HG03039 (cell line): ENCODE data around the gene PPHLN1.
"Not testable (repeated sequence)": the region's sequence is repeated elsewhere in the genome, so short reads cannot be mapped to it uniquely, and the experiment has no call there.

ENCODE experiments used
- ATAC-seq: cut with Tn5 transposase; IDR thresholded peaks from one replicate; pipeline ENCODE4 v1.9.1; 2021; ENCODE audit warnings: mild to moderate bottlenecking, moderate library complexity; ENCODE audit not compliant: unreplicated experiment

The PPHLN1 gene

DNA sequence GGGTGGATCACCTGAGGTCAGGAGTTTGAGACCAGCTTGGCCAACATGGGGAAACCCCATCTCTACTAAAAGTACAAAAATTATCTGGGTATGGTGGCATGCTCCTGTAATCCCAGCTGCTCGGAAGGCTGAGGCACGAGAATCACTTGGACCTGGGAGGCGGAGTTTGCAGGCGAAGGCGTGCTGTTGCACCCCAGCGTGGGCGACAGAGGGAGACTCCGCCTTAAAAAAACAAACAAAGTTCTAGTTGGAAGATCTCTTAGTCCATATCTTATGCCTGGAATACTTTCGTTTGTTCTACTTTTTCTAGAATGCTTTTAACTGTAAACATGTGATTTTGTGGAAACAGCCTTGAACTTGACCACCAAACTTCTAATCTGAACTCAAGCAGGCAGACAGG lies 38.7 kb downstream of the PPHLN1 start:
- no peak for ATAC-seq

DNA sequence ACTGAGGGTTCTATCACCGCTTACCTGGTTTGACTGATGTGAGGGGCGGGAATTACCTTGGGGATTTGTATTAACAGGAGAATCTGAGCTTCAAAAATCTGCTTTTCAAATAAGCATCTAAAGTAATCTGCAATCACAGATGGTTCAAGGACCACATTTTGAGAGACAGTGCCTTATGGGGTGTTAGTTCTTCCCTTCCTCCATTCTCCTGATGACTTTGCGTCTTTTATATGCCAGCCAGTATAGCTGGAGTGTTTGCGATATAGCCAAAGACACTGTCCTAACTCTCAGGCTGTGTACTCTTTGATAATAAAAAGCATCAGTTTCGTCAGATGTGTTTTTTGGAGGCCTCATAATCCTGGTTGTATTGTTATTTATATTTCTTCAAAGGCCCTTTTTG lies 39.5 kb downstream of the PPHLN1 start:
- no peak for ATAC-seq

DNA sequence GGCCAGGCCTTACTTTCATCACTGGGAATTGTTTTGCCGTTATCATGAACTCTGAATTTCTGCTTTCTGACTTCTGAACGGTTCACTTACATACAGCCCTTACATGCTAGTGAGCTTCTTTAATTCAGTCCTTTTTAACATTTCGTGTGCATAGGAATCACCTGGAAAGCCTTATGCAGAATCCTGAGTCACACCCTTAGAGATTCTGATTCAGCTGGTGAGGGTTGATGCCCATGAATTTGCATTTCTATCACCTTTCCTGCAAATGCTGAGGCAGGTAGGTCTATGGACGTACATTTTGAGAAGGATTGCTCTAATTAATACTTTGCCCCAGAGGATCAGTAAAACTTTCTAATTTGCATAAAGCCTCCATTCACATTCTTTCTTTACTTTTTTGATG lies 44.0 kb downstream of the PPHLN1 start:
- ATAC-seq: no peak

DNA sequence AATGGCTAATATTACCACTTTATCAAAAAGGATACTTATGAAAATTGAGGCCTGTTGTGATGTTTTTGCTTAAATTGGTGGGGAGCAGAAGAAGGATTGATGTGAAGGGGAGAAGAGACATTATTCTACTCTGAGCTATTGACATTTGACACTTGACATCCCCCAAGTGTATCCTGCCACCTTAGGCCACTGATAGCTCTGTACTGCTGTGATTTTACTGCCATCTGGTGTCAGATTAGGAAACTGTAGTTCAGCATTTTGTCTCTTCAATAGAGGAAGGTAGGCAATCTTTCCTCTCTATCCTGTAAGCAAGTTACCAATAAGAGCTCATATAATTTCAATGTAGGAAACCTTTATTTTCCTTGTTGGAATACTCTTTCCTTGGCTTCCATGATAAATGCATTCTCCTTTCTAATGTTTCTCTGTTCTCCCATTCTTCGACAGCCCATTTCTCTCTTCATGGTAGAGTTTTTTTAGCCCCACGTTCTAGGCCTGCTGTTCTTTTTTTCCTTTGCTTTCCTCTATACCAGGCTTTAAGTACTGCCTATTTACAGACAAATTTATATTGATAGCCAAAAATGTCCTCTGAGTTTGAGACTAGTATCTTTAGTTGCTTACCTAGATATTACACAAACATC lies 46.3 kb downstream of the PPHLN1 start:
- ATAC-seq: peak; percentile 81

DNA sequence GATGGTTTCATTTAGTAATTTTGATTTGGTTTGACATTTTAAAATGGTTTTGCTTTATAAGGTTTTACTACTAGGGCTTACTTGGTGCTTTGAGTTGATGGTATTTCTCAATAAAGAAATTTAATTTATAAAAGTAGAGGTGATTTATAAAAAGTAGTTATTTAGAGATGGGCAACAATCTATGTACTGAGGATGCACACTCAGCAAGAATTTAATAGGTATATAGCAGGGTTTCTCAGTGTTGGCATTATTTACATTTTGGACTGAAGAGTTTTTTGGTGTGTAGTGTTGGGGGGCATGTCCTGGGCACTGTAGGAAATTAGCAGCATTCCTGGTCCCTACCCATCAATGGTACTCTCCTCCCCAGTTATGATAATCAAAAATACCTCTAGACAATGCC lies 47.7 kb downstream of the PPHLN1 start:
- ATAC-seq: no peak

DNA sequence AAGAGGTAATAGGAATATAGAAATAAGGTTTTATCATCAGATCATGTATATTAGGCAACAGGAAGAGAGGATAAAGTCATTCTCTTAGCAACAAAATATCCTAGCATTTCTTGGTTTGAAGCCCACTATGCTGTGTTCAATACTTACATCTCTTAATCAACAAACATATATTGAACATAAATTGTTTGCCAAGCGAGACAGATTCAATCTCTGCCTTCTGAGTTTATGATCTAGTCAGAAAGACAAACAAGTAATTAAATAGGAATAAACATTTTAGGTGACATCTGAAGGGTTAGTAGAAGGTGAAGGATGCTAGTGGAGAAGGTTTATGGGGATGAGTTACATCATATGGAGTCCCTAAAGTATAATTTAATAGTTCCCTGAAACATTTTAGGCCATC lies 54.8 kb downstream of the PPHLN1 start:
- no peak for ATAC-seq

DNA sequence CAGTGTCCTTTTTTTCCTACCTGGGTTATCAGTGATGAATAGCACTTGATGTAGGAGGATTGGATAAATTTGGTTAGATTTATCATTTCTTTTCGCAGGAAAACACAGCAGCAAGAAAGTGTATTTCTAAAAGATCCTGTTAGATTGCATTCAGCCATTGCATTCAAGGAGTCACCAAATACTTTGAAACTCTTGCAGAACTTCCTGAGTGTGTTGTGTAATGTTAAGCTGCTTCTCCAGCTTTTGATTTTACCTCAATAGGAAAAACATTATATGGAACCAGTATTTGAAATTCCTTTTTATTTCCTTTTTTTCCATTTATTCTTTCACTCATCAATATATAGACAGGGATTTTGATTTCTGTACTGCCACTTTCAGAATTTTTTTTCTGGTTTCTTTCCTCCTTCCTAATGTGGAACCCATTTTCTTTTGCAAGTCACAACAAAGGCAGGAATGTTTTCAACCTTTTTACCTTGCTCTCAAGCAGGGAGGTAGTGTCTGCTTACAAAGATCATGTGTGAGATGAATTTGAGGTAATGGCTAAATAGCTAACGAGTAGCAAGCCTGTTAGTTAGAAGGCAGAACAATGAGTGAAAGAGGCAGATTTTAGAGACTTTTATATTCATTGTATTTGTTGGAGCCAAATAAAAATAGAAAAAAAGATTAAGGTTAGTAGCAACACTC lies 56.2 kb downstream of the PPHLN1 start:
- ATAC-seq: no peak

DNA sequence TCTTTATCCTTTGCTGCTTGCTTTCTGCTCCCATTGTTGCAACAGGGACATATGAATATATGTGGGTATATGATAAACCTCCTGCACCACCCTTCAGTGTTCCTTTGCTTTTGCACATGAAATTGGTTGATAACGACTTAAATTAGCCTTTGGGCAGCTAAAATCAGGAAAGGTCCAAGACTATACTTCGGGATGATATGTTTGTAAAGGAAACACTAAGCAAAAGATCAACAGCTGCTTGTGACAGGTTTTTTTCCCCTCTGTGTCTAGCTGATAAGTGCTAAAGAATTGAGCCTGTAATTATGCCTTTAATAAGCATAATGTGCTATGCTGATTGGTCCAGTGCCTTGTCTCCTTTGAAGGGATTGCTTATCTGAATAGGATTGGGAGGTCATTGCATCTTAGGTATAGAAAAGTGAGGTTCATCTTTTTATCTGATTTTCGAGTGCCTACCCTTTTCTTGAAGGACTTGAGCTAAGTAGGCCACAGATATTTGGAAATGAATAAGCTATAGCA lies 59.4 kb downstream of the PPHLN1 start:
- ATAC-seq: no peak

DNA sequence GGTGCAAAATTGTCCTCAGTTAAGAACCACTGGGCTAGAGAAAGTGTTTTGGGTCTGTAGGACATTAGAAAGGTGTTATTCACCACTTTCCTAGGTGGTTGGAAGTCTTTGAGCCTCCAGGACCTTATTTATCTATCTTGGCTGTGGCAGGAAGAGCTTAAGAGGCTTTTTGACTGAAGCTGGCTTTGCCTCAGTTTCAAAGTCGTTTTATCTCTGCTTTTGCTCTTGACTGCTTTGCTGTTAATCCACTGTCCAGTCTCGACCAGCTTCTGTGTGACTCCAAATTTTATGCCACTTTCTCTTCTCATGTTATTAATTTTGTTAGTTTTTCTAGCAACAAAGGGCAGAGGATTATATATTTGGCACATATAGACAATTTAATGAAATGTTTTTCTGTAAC lies 60.3 kb downstream of the PPHLN1 start:
- ATAC-seq: no peak

DNA sequence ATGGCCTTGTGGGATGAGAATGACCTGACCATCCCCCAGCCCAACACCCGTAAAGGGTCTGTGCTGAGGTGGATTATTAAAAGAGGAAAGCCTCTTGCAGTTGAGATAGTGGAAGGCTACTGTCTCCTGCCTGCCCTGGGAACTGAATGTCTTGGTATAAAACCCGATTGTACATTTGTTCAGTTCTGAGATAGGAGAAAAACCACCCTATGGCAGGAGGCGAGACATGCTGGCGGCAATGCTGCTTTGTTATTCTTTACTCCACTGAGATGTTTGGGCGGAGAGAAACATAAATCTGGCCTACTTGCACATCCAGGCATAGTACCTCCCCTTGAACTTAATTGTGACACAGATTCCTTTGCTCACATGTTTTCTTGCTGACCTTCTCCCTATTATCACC lies 62.1 kb downstream of the PPHLN1 start:
- ATAC-seq: not testable (repeated sequence)

DNA sequence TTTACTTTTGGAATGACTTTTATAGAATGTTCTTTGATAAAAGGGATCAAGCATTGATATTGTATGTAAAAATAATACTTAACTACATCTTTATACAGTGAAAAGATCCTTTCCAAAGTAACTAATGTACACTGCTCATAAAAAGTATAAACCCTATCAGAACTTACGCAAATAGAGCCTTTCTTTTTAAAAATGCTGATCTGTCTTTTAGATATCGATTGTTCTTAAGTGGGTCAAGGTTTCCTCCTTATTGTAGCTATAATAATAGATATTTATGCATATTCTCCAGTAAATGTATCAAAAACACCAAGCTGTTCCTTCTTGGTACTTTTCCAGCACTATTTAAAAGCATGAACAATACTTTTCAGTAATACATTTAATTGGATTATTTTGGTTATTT lies 68.5 kb downstream of the PPHLN1 start:
- no peak for ATAC-seq

DNA sequence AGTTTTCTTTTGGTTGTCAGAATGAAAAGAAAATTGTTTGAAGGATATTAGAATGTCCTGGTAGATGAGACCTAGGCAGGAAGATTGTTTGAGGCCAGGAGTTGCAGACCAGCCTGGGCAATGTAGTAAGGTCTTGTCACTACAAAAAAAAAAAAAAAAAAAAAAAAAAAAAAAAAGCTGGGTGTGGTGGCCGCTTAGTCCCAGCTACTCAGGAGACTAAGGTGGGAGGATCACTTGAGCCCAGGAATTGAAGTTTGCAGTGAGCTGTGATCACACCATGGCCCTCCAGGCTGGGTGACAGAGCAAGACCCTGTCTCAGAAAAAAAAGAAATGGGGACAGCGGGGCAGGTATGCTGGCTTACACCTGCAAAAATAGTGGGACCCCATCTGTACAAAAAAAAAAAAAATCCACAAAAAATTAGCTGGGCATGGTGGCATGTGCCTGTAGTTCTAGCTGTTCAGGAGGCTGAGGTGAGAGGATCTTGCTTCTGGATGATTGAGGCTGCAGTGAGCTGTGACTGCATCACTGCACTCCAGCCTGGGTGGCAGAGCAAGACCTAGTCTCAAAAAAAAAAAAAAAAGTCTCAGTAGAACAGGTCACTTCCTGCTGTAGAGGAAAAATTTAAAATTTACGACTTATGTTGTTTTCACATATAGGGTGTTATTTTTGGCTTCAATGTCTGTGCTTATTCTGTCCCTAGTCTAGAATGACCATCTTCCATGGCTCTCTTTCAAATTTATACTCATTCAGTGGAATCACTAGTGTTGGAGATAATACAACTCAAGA lies 70.7 kb downstream of the PPHLN1 start:
- no peak for ATAC-seq

DNA sequence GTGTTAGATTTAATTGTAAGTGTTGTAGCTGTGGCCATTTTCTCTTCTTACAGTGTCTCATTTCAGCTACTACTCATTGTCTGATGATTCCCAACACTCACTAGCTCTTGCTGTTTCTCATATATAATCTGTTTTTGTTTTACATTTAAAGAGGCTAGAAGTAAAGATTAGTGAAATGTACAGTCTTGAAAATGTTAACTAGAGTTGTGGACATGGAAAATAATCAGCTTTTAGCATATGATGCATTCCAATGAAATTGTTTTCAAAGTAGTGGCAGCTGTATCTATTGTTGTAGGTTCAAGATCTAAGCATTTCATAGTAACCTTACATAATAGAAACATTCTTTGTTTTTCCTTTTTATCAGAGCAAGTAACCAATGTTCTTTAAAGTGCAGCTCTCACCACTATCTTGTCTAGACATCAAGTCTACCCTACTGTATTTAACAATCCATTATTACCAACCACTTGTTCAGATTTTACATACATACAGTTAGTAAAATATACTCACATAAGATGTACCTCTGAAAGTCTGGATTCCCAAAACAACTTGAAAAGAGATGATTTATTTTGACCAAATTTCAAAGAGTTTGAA lies 76.9 kb downstream of the PPHLN1 start:
- ATAC-seq: no peak

DNA sequence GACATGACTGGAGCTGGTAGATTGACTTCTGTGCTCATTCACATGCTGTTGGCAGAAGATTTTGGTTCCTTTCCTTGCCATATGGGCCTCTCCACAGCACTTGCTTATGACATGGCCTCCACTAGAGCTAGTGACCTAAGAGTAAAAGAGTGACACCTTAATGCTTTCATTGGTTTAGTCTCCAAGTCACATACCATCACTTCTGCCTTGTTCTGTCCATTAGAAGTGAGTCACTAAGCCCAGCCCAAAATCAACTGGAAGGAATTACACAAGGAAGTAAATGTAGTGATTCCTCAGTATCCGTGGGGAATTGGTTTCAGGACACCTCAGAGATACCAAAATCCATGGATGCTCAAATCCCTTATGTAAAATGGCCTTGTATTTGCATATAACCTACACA lies 81.3 kb downstream of the PPHLN1 start:
- no peak for ATAC-seq

DNA sequence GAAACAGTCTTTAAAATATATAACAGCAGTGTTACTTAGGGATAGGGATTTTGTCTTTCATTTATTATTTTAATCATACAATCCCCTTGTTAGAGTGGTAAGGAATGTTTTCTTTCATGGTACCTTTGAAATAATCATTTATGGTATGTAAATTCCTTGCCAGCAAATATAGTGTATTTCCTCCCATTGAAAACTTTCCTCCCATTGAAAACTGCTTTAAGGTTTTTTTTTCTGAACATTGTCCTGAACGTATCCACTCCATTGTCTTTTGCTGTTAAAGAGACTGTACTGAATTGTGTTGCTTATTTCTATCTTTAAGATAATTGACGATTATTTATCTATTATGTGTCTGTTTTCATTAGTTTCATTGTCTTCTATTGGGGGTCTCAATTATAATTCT lies 83.5 kb downstream of the PPHLN1 start:
- ATAC-seq: no peak

DNA sequence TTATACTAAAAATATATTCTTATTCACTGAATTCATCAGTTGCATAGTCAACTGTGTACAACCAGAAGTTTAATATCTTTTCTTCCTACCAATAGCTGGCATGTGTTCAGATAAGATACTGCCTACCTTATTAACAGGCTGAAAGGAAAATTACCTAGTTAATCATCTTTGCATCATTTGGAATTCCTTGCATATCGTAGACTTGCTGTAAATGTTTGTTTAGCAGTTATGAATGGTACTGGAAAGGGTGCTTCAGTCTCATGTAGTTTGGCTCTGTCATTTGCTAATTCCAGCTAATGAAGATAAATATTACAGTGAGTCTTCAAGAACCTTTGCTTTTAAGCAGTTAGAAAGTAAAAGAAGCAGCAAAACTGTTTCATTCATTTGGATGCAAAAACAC lies 84.4 kb downstream of the PPHLN1 start:
- no peak for ATAC-seq

DNA sequence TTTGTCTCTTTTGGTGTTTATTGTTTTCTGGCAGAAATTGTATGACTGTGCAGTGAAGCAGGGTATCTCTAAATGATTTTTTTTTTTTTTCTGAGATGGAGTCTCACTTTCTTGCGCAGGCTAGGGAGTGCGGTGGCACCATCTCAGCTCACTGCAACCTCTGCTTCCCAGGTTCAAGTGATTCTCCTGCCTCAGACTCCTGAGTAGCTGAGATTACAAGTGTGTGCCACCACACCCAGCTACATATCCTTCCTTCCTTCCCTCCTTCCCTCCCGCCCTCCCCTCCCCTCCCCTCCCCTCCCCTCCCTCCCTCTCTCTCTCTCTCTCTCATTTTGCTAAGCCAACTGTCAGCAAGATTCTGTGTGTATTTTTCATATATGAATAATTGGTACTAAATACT lies 94.4 kb downstream of the PPHLN1 start:
- ATAC-seq: no peak

DNA sequence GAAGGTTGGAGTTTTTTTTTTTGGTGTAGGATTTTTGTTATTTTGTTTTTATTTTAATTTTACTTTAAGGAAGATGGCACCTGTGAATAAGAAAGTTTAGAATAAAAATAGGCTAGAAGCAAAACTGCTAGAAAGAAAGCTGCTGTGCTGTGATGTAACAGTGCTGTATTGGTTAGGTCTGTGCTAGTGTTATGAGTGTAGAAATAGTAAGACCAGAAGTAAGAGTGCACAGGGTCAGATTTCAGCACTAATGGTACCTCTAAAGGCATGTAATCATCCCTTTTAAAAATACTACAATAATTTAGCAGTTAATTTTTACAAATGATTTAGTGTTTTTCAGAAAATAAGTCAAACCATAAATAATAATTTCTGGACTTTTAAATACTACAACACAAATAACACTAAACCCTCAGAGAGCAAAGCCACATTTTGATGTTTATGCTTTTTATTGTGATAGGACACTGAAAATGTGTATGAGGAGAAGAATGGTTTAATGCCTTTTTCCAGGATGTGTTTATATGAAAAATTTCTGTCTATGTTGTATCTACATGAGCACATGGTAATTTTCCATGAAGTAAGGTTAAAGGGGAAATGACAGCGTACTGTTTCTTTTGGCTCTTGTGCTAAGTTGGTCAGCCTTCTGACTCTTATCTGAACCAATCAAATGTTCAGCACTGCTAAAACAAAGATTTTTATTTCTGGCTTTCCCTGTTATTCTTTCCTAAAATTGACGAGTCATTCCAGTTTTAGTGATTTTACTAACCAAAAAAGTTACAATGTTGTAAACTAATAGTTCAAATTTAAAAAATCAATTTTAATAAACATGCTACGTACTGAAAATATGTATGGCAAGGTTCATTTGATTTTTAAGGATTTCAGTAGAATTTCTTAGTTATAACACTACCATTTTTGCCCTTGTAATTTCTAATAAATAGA lies 96.1 kb downstream of the PPHLN1 start:
- ATAC-seq: peak; percentile 96

DNA sequence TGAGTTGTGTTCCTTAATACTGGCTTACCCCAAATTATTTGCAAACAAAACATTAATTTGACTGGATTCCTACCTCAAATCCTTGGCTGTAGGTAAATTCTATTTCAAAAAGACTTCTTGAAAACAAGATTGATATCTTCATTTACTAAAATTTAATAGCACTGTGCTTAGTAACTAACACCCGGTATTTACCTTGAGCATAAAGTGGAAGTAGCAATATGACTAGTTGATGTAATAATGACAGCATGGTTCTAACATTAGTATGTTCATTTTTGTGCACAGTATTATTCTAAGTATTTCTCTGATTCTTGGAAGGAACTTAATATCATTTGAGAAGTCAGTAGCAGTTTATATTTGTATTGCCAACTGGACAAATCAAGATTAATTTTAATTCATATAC lies 96.8 kb downstream of the PPHLN1 start:
- no peak for ATAC-seq

DNA sequence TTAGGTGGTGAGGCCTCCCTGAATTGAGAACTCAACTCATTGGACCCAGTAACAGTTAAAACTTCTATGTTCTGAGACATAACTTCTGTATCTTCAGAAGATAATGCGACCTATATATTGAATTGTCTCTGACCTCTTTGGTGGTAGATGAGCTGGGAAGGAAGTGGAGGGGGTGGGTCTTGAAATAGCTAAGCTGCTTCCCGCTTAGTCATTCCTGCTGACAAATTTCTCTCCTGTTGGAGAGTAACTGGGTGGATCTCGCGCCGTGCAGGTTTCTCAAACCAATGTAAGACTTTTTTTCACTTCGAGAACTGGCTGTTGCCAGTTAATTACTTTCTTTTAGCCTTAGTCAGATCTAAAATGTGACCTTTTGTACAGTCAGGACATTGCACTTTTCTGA lies 100.8 kb downstream of the PPHLN1 start:
- ATAC-seq: no peak

DNA sequence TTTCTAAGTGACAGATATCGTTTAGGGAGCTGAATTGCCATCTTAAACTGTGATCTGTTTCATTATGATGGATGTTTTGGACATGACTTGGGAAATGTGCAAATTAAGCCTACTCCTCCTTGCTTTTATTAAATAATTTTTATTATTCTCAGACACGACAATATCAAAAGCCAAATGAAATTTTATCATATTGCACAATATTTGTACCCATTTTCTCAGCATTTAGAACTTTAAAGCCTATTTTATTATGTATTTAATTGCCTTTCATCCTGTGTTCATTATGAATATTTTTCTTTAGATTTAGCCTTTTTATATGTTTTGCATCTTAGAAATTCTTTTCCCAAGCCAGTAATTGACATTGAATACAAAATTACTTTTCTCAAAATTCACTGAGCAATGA lies 102.9 kb downstream of the PPHLN1 start:
- no peak for ATAC-seq
